GM21786 (cell line): ENCODE results near the gene C11orf21.

Source experiments
- ATAC-seq: cut with Tn5 transposase; IDR thresholded peaks from one replicate; pipeline ENCODE4 v1.9.1; 2021; ENCODE audit not compliant: unreplicated experiment

The C11orf21 gene

DNA sequence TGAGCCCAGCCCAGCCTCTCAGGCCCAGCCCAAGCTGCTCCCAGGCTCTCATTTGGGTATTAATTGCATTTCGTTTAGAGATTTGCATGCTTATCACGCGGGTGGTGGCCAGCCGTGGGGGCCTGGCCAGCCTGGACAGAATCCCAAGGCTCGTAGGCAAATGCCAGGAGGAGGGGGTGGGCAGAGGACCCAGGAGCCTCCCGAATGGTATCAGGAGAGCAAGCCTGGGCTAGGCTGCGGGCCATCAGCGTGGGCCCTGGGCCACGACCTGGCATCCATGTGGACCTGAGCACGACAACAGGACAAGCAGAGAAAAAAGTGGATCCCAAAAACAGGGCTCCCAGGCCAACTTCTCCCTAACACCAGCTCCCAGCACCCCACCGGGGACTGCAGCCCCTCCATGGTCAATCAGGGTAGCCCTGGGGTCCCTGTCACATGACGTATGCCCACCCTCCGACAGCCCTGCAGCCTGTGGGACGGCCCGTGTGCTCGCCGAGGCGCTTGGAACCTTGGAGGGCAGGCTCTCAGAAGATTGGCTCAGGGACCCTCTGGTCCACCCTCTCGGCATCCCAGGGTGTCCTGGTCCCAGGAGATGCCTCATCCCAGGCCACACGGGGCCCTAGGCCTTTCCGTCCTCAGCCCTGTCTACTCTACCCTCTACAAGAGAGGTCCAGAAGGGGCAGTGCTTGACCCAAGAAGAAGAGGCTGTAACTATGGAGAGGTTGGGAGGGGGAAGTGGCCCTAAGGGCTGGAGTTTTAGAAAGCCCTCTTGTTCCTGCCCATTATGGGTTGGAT, 40.1 kb downstream of the C11orf21 start:
- no peak for ATAC-seq

GRCh38 chr11:2260491-2261364, 41.0 kb downstream of the C11orf21 start:
- ATAC-seq = no peak

- no peak for ATAC-seq
These were observed 41.7 kb downstream of the C11orf21 start for GRCh38 chr11:2259897-2260451.

- no peak for ATAC-seq
These were observed 42.3 kb downstream of the C11orf21 start for GRCh38 chr11:2259466-2259830.

GRCh38 chr11:2258501-2259465, 42.9 kb downstream of the C11orf21 start:
- ATAC-seq = no peak

GRCh38 chr11:2256951-2257700, 44.6 kb downstream of the C11orf21 start:
- ATAC-seq = no peak

GRCh38 chr11:2256293-2256913, 45.3 kb downstream of the C11orf21 start:
- ATAC-seq = no peak

DNA sequence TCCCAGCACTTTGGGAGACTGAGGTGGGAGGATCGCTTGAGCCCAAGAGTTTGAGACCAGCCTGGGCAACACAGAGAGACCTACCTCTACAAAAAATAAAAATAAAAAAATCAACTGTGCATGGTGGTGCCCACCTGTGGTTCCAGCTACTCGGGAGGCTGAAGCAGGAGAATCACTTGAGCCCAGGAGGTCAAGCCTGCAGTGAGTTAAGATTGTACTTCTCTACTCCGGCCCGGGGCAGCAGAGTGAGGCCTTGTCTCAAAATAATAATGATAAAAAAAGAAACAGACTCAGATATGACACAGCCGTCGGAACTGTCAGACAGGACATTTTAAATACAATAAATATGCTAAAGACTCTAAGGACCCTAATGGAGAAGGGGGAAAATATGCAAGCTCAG, 49.7 kb downstream of the C11orf21 start:
- ATAC-seq = no peak

GRCh38 chr11:2251138-2251537, 50.6 kb downstream of the C11orf21 start:
- no peak for ATAC-seq

DNA sequence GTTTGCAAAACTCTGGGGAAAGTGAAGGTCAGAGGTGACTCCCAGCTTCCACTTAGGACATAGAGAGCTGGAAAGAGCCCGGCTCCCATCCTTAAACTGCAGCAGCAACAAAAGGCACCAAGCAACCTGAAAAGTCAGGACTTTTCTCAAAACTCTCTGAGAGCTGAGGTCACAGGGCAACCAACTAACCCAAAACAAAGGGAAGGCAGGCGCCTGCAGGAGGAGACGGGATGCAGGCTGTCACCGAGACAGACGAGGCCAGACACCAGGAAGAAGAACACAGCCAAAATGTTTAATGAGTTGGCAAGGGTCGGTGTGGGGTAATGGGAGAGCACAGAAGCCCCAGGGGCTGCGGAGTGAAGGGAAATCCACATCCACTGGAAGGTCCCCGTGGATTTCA, 51.2 kb downstream of the C11orf21 start:
- no peak for ATAC-seq

DNA sequence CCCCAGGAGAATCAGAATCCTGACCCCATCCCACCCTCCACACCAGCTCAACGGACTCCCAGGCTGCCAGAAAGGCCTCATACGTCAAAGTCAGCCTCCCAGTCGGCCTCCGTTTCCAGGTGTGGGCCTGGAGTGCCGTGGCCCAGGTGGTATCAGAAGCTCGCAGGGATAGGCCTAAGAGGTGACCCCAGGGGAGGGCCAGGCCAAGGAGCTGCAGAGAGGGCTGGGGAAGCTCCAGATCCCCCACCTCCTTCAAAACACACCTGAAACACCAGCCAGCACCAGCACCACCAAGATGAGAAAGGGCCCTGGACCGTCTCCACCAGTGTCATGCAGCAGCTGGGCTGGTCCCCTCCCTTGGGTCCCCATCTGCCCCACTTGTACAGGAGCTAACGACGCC, 51.7 kb downstream of the C11orf21 start:
- ATAC-seq = no peak

DNA sequence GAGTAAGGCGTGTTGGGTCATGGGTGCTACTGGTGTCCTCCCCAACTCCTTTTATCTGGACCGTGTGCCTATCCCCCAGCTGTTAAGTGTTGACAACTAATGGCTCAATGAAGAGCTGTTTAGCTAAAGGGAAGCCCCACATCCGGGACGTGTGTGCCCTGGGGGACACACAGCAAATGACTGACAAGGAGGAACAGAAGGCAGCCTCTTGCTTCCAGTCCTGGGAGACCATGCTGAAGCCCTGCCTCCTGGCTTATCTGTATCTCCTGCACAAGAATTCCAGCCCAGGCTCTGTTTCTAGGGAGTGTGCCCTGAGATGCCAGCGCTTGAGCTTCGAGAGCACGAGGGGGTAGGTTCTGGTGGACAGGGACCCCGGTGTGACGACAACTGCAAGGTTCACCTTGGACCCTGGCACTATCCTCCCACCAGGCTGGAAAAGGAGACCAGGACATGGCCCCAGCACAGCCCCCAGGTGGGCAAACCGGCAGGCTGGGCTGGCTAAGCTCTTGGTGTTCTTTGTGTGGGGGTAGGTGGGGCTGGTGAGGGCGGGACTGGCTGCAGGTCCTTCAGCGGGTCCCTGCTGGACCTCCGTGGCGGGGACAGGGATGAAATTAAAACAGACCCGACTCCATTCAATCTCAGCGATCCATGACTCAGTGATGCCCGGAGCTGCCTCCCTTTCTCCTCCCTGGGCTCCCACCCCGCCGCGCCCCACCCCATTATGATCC, 52.4 kb downstream of the C11orf21 start:
- no peak for ATAC-seq

- no peak for ATAC-seq
These were observed 53.0 kb downstream of the C11orf21 start for GRCh38 chr11:2248762-2249161.

- ATAC-seq = no peak
These were observed 53.5 kb downstream of the C11orf21 start for GRCh38 chr11:2248242-2248641.

- no peak for ATAC-seq
These were observed 54.2 kb downstream of the C11orf21 start for GRCh38 chr11:2247496-2247895.
